K562 (cell line): ENCODE results near the gene IL1RAPL2. TPM values are rescaled to one million over a fixed set of nuclear protein-coding genes. Genes with fewer than 3 reads are reported as not detected.

Experiments used
- ATAC-seq: fragments of 200-7000 bp; cut with Tn5 transposase; 3 replicates; pipeline ENCODE4 v1.9.1; 2020; ENCODE audit warnings: moderate library complexity
- BruUV-seq: library from RNA; stranded (reverse); fragments of 400-500 nt; replicated peaks from 2 replicates; lab custom pipeline; 2021; lab: Mats Ljungman, UMichigan
- CTCF ChIA-PET: fragments of 300-600 bp; formaldehyde crosslinking; extraction: SDS; loops from one replicate; lab custom pipeline; 2021; ENCODE audit warnings: low intra/inter-chr PET ratio; lab: Yijun Ruan, JAX
- POLR2A ChIA-PET: fragments of 300-600, 350-650 bp; sonication (Branson Sonifier 250); formaldehyde crosslinking; extraction: SDS; loops from one replicate; lab custom pipeline; 2021; ENCODE audit warnings: antibody characterized with exemption, inconsistent platforms; lab: Yijun Ruan, JAX
- DNase-seq, 4 experiments: peaks; one replicate each; pipeline versions ENCODE4 v3.0.0 to v3.0.0-alpha.2; 2011 to 2018; ENCODE audit warnings: low spot score in 3 of 4, mixed read lengths in 3 of 4; ENCODE audit errors: extremely low read depth in 1 of 4
- FAIRE-seq: peaks from 2 replicates; lab custom pipeline; 2011; peaks lifted over from hg19 to GRCh38; lab: Jason Lieb, UNC
- H2AFZ ChIP-seq: 2 replicates; pipeline ENCODE4 v1.6.0; 2011; ENCODE audit warnings: low read depth, low read length, control low read depth, inconsistent platforms
- H3K27ac ChIP-seq: fragments of 200-600 bp; 3 replicates; pipeline ENCODE4 v1.8.0; 2011; ENCODE audit warnings: low read depth, mild to moderate bottlenecking, control low read depth, inconsistent platforms, low read length, moderate library complexity, mixed read lengths; ENCODE audit errors: extremely low read depth
- H3K27me3 ChIP-seq, 2 experiments: fragments of 300-600 bp in 1 of 2; 2 replicates in 1 of 2; 3 replicates in 1 of 2; pipeline versions ENCODE4 v1.6.0 to v1.8.0; 2011; ENCODE audit warnings: inconsistent platforms in 2 of 2, low read length in 2 of 2, mild to moderate bottlenecking in 1 of 2, mixed read lengths in 1 of 2, moderate library complexity in 1 of 2; ENCODE audit not compliant: control insufficient read depth in 2 of 2, insufficient read depth in 2 of 2
- H3K36me3 ChIP-seq: fragments of 300-600 bp; 3 replicates; pipeline ENCODE4 v1.8.0; 2011; ENCODE audit warnings: mild to moderate bottlenecking, low read length, inconsistent platforms; ENCODE audit not compliant: control insufficient read depth, insufficient read depth
- H3K4me1 ChIP-seq, 2 experiments: fragments of 200-600 bp in 1 of 2; replicated peaks in 1 of 2; 2 replicates in 1 of 2; 3 replicates in 1 of 2; pipeline versions ENCODE4 v1.5.1 to v1.8.0; 2011; ENCODE audit warnings: inconsistent platforms in 2 of 2, low read length in 2 of 2, mild to moderate bottlenecking in 1 of 2, mixed read lengths in 1 of 2, moderate library complexity in 1 of 2; ENCODE audit not compliant: control insufficient read depth in 2 of 2, insufficient read depth in 2 of 2
- H3K4me2 ChIP-seq: 2 replicates; pipeline ENCODE4 v1.6.1; 2011; ENCODE audit warnings: low read length, control low read depth, inconsistent platforms, mixed read lengths; ENCODE audit not compliant: insufficient read depth
- H3K4me3 ChIP-seq: fragments of 200-600 bp; sonication (generic), shearing (Covaris generic); 2 replicates; pipeline ENCODE4 v1.5.1; 2016; ENCODE audit warnings: control low read depth, inconsistent platforms
- H3K79me2 ChIP-seq: fragments of 200-600 bp; 3 replicates; pipeline ENCODE4 v1.8.0; 2011; ENCODE audit warnings: low read length, inconsistent platforms; ENCODE audit not compliant: control insufficient read depth, insufficient read depth
- H3K9ac ChIP-seq, 2 experiments: 2 replicates each; pipeline versions ENCODE4 v1.6.0 to v1.6.1; 2011; ENCODE audit warnings: low read depth in 2 of 2, low read length in 2 of 2, control low read depth in 1 of 2, inconsistent platforms in 1 of 2, mild to moderate bottlenecking in 1 of 2, mixed read lengths in 1 of 2; ENCODE audit not compliant: insufficient read depth in 1 of 2
- H3K9me1 ChIP-seq: one replicate; pipeline ENCODE4 v1.6.0; 2011; ENCODE audit warnings: inconsistent platforms, mild to moderate bottlenecking, low read length, moderate library complexity; ENCODE audit not compliant: control insufficient read depth, insufficient read depth
- H3K9me3 ChIP-seq: replicated peaks from 2 replicates; pipeline ENCODE4 v1.5.1; 2011; ENCODE audit warnings: low read depth, low read length, inconsistent platforms; ENCODE audit not compliant: control insufficient read depth, insufficient read depth
- H4K20me1 ChIP-seq: replicated peaks from 2 replicates; pipeline ENCODE4 v1.6.1; 2011; ENCODE audit warnings: low read length, inconsistent platforms, mixed read lengths; ENCODE audit not compliant: control insufficient read depth, insufficient read depth
- MEIS2 ChIP-seq: fragments of 450-650 bp; IDR thresholded peaks from 2 replicates; pipeline ENCODE4 v1.6.1; 2014; ENCODE audit warnings: mild to moderate bottlenecking; ENCODE audit not compliant: partially characterized antibody
- TEAD1 ChIP-seq, 2 experiments: fragments of 450-650 bp in 1 of 2; sonication (generic) in 1 of 2; formaldehyde crosslinking; IDR thresholded peaks; 2 replicates each; pipeline versions ENCODE4 v1.4.0 to v1.8.0; 2020 to 2022; ENCODE audit warnings: mild to moderate bottlenecking in 2 of 2, missing genetic modification reagents in 1 of 2
- TRIM28 ChIP-seq: fragments of 450-650 bp; IDR thresholded peaks from 2 replicates; pipeline ENCODE4 v1.6.1; 2017
- ZNF41 ChIP-seq: fragments of 250-450 bp; sonication (Bioruptor Pico); conservative IDR thresholded peaks from 2 replicates; pipeline ENCODE4 v1.4.0; 2020; ENCODE audit warnings: mild to moderate bottlenecking
- WGBS: fragments of 100-300 bp; shearing (Covaris generic); methylation state at CpG from one replicate; pipeline ENCODE4 v1.1.6; 2016; ENCODE audit warnings: low coverage, mixed read lengths; ENCODE audit not compliant: insufficient coverage; ENCODE audit errors: missing lambda C conversion rate; 5-methylcytosine and 5-hydroxymethylcytosine counted together
- in situ Hi-C: fragments of 300-500 bp; cut with MboI; formaldehyde crosslinking; loops from 4 replicates; pipeline ENCODE4 v1.15.0; 2018; ENCODE audit warnings: inconsistent platforms, mixed read lengths
- intact Hi-C: fragments of 100-400 bp; cut with micrococcal nuclease; formaldehyde crosslinking; loops from 2 replicates; pipeline ENCODE4 v1.14.2; 2022
- polyA plus RNA-seq, 8 experiments: library from polyadenylated mRNA; depleted of rRNA in 4 of 8; stranded (reverse) in 5 of 8; unstranded in 3 of 8; fragments of >200 nt; fragmentation: Nextera tagmentation in 2 of 8; fragmentation: Illumina TruSeq in 1 of 8; extraction: Ambion mirVana in 2 of 8; extraction: Trizol in 1 of 8; gene quantifications; 2 replicates each; pipeline versions ENCODE4 v1.2.1 to v1.2.3, GENCODE V29; 2011 to 2014; ENCODE audit warnings: inconsistent platforms in 1 of 8, missing spikeins in 1 of 8
- total RNA-seq, 7 experiments: library from RNA; depleted of rRNA in 6 of 7; stranded (reverse); fragments of >200 nt in 6 of 7; fragmentation: Illumina TruSeq in 2 of 7; extraction: Trizol in 2 of 7; gene quantifications; 2 replicates each; pipeline versions ENCODE4 v1.2.1 to v1.2.3, GENCODE V29; 2011 to 2021; ENCODE audit warnings: low replicate concordance in 1 of 7
- TF ChIP-seq, protein P1 (sequence below): fragments of 450-650 bp; IDR thresholded peaks from 2 replicates; pipeline ENCODE4 v1.6.1; 2016; ENCODE audit warnings: mild to moderate bottlenecking, moderate library complexity

IL1RAPL2 gene
- total and polyA plus RNA-seq, 9 of the 15 experiments (the other 6 are each of a cell fraction or from before 2014, with no cell fraction given): not detected

DNA sequence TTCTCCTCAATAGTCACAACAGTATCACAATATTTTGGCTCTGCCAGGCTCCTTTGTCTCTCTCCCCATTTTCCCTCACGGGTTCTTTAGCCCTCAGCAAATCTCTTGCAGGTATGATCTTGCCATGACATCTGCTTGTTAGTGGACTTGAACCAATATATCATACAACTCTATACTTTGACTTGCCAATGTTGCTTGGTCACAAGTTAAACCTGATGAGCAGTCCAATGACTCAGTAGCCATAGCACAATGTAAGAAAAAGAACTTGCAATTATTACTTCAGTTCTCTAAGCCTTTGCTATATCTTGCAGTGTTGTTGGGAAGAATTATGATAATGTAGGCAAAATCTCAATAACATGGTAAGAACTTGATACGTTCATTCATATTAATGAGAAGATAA lies 1081.8 kb downstream of the IL1RAPL2 start:
- no peaks in the 10 kb centered on the region for H3K79me2 ChIP-seq
- no peaks in the 10 kb centered on the region for H3K27me3 ChIP-seq
- H3K36me3 ChIP-seq: no peaks in the 10 kb centered on the region
- in situ Hi-C loops (no loop called here), intact Hi-C loops (no loop called here)
- H3K9me3 ChIP-seq: no peaks in the 10 kb centered on the region
- H3K4me3 ChIP-seq: no peak overlapping the region
- FAIRE-seq (no peak), ATAC-seq (no peak), DNase-seq (no peak)
- H2AFZ ChIP-seq: no peak overlapping the region
- ChIA-PET POLR2A (no interaction called here), CTCF (no interaction called here)
- H3K9ac ChIP-seq: no peak overlapping the region
- no peak for TF ChIP-seq MEIS2
- TF ChIP-seq TEAD1 (CRISPR knock-in tag; IDR thresholded peaks at IDR 0.05): no peak
- TF ChIP-seq, protein P1, sequence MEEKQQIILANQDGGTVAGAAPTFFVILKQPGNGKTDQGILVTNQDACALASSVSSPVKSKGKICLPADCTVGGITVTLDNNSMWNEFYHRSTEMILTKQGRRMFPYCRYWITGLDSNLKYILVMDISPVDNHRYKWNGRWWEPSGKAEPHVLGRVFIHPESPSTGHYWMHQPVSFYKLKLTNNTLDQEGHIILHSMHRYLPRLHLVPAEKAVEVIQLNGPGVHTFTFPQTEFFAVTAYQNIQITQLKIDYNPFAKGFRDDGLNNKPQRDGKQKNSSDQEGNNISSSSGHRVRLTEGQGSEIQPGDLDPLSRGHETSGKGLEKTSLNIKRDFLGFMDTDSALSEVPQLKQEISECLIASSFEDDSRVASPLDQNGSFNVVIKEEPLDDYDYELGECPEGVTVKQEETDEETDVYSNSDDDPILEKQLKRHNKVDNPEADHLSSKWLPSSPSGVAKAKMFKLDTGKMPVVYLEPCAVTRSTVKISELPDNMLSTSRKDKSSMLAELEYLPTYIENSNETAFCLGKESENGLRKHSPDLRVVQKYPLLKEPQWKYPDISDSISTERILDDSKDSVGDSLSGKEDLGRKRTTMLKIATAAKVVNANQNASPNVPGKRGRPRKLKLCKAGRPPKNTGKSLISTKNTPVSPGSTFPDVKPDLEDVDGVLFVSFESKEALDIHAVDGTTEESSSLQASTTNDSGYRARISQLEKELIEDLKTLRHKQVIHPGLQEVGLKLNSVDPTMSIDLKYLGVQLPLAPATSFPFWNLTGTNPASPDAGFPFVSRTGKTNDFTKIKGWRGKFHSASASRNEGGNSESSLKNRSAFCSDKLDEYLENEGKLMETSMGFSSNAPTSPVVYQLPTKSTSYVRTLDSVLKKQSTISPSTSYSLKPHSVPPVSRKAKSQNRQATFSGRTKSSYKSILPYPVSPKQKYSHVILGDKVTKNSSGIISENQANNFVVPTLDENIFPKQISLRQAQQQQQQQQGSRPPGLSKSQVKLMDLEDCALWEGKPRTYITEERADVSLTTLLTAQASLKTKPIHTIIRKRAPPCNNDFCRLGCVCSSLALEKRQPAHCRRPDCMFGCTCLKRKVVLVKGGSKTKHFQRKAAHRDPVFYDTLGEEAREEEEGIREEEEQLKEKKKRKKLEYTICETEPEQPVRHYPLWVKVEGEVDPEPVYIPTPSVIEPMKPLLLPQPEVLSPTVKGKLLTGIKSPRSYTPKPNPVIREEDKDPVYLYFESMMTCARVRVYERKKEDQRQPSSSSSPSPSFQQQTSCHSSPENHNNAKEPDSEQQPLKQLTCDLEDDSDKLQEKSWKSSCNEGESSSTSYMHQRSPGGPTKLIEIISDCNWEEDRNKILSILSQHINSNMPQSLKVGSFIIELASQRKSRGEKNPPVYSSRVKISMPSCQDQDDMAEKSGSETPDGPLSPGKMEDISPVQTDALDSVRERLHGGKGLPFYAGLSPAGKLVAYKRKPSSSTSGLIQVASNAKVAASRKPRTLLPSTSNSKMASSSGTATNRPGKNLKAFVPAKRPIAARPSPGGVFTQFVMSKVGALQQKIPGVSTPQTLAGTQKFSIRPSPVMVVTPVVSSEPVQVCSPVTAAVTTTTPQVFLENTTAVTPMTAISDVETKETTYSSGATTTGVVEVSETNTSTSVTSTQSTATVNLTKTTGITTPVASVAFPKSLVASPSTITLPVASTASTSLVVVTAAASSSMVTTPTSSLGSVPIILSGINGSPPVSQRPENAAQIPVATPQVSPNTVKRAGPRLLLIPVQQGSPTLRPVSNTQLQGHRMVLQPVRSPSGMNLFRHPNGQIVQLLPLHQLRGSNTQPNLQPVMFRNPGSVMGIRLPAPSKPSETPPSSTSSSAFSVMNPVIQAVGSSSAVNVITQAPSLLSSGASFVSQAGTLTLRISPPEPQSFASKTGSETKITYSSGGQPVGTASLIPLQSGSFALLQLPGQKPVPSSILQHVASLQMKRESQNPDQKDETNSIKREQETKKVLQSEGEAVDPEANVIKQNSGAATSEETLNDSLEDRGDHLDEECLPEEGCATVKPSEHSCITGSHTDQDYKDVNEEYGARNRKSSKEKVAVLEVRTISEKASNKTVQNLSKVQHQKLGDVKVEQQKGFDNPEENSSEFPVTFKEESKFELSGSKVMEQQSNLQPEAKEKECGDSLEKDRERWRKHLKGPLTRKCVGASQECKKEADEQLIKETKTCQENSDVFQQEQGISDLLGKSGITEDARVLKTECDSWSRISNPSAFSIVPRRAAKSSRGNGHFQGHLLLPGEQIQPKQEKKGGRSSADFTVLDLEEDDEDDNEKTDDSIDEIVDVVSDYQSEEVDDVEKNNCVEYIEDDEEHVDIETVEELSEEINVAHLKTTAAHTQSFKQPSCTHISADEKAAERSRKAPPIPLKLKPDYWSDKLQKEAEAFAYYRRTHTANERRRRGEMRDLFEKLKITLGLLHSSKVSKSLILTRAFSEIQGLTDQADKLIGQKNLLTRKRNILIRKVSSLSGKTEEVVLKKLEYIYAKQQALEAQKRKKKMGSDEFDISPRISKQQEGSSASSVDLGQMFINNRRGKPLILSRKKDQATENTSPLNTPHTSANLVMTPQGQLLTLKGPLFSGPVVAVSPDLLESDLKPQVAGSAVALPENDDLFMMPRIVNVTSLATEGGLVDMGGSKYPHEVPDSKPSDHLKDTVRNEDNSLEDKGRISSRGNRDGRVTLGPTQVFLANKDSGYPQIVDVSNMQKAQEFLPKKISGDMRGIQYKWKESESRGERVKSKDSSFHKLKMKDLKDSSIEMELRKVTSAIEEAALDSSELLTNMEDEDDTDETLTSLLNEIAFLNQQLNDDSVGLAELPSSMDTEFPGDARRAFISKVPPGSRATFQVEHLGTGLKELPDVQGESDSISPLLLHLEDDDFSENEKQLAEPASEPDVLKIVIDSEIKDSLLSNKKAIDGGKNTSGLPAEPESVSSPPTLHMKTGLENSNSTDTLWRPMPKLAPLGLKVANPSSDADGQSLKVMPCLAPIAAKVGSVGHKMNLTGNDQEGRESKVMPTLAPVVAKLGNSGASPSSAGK: no peak
- no peak for TF ChIP-seq ZNF41 (CRISPR knock-in tag)
- no peak for TF ChIP-seq TRIM28
- TF ChIP-seq, all 486 proteins: peak for 0
- Histone ChIP-seq H3K4me1 (no peaks in the 10 kb centered on the region), H3K4me2 (no peak overlapping the region), H3K9me1 (no peaks in the 10 kb centered on the region), H4K20me1 (no peaks in the 10 kb centered on the region), H3K27ac (no peak overlapping the region)
- 0% methylated on average over 2 of the region's 2 CpGs for WGBS
- BruUV-seq: no TSS peak
